Measurements from ENCODE around the gene LRRTM3.

The LRRTM3 gene

DNA sequence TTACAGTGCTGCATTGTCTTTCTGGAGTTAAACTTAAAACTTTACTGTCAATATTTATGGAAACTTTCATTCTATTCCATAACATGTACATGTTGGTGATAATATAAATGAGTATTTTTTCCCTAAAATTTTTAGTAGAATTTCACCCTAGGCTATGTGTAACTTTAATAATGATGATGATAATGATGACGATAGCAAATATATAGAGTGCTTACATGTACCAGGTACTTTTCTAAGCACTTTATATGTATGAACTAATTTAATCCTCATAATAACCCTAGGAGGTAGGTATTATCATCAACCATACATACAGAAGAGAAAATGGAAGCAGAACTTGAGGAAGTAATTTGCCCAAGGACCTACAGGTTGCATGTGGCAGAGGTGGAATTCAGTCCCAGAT, 85.6 kb downstream of the LRRTM3 start:
- Histone ChIP-seq H3K79me2 (ENCODE audit: insufficient read depth, low read depth) (no peaks in the 10 kb centered on the region), H3K4me3 (IDR thresholded peaks at IDR 0.05; ENCODE audit: insufficient read depth, low read depth, low read length) (no peak overlapping the region), H2AFZ (ENCODE audit: low read depth) (no peak overlapping the region), H3K36me3 (ENCODE audit: insufficient read depth) (no peaks in the 10 kb centered on the region), H3K27me3 (ENCODE audit: insufficient read depth, low read depth) (no peaks in the 10 kb centered on the region), H3K27ac (no peak overlapping the region), H3K9ac (no peak overlapping the region), H3K4me2 (no peak overlapping the region), H4K20me1 (ENCODE audit: insufficient read depth) (no peaks in the 10 kb centered on the region), H3K4me1 (ENCODE audit: low read depth, poor library complexity, severe bottlenecking) (no peaks in the 10 kb centered on the region)
- TF ChIP-seq, protein P1, sequence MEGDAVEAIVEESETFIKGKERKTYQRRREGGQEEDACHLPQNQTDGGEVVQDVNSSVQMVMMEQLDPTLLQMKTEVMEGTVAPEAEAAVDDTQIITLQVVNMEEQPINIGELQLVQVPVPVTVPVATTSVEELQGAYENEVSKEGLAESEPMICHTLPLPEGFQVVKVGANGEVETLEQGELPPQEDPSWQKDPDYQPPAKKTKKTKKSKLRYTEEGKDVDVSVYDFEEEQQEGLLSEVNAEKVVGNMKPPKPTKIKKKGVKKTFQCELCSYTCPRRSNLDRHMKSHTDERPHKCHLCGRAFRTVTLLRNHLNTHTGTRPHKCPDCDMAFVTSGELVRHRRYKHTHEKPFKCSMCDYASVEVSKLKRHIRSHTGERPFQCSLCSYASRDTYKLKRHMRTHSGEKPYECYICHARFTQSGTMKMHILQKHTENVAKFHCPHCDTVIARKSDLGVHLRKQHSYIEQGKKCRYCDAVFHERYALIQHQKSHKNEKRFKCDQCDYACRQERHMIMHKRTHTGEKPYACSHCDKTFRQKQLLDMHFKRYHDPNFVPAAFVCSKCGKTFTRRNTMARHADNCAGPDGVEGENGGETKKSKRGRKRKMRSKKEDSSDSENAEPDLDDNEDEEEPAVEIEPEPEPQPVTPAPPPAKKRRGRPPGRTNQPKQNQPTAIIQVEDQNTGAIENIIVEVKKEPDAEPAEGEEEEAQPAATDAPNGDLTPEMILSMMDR (conservative IDR thresholded peaks at IDR 0.05; ENCODE audit: low read depth, low read length), result no peak

DNA sequence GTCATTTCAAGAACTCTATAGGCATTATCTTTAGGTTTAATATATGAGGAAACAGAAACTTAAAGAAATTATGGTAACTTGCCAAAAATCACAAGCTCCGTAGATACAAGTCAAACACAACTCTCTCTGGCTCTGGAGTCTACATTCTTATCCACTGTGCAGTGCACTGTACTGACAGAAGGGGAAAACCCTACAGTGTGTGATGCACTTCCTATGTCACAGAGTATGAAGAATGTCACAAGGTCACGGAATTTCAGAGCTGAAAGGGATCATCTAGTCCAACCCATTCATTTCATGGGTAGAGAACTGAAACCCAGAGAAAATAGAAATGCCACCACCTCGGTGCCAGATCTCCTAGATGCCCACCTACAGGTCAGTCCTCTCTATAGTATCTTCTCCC, 86.1 kb downstream of the LRRTM3 start:
- no peaks in the 10 kb centered on the region for H4K20me1 ChIP-seq (ENCODE audit: insufficient read depth)
- no peak overlapping the region for H3K4me2 ChIP-seq
- H3K4me1 ChIP-seq (ENCODE audit: low read depth, poor library complexity, severe bottlenecking), result no peaks in the 10 kb centered on the region
- H3K79me2 ChIP-seq (ENCODE audit: insufficient read depth, low read depth), result no peaks in the 10 kb centered on the region
- H3K27ac ChIP-seq, result no peak overlapping the region
- H3K36me3 ChIP-seq (ENCODE audit: insufficient read depth), result no peaks in the 10 kb centered on the region
- no peak overlapping the region for H3K9ac ChIP-seq
- no peak overlapping the region for H2AFZ ChIP-seq (ENCODE audit: low read depth)
- TF ChIP-seq, protein P1 (conservative IDR thresholded peaks at IDR 0.05; ENCODE audit: low read depth, low read length), result no peak
- no peak overlapping the region for H3K4me3 ChIP-seq (IDR thresholded peaks at IDR 0.05; ENCODE audit: insufficient read depth, low read depth, low read length)
- H3K27me3 ChIP-seq (ENCODE audit: insufficient read depth, low read depth), result no peaks in the 10 kb centered on the region

DNA sequence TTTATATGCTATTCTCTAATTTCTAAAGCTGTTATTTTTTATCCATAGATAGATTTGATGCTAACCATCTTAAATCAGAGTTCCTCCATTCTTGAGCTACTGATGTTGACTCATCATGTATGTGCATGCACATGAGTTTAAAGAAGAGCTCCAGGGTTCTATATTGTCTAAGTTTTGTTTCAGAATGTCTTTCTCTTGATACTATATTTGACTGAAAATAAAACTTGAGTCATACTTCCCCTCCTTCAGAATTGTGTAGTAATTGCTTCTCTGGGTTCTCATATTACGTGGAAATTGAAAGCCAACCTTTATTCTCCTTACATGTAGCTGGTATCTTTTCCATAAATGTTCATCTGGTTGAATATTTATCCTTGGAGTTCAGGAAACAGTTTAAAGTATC, 89.4 kb downstream of the LRRTM3 start:
- Histone ChIP-seq H3K9ac (no peak overlapping the region), H3K36me3 (ENCODE audit: insufficient read depth) (no peaks in the 10 kb centered on the region), H3K4me2 (no peak overlapping the region), H3K79me2 (ENCODE audit: insufficient read depth, low read depth) (no peaks in the 10 kb centered on the region), H3K27ac (no peak overlapping the region), H3K27me3 (ENCODE audit: insufficient read depth, low read depth) (no peaks in the 10 kb centered on the region), H3K4me1 (ENCODE audit: low read depth, poor library complexity, severe bottlenecking) (no peaks in the 10 kb centered on the region), H4K20me1 (ENCODE audit: insufficient read depth) (no peaks in the 10 kb centered on the region), H3K4me3 (IDR thresholded peaks at IDR 0.05; ENCODE audit: insufficient read depth, low read depth, low read length) (no peak overlapping the region), H2AFZ (ENCODE audit: low read depth) (no peak overlapping the region)
- TF ChIP-seq, protein P1 (conservative IDR thresholded peaks at IDR 0.05; ENCODE audit: low read depth, low read length), result no peak

DNA sequence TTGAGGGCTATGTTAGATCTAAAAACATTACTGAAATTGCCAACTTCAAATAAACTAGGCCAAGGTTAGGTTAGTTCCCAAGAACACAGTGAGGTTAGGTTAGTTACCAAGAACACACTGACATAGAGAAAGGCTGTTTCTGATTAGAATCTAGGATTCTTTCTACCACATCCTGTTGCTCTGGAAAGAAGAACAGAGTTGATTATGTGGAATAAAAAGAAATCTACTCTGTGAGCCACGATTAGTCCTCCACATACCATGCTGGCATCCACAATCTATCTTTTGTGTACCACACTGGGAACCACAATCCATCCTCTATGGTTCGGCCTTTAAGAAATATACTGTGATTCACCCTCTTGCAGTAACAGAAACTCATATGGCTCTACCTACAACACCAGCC, 91.4 kb downstream of the LRRTM3 start:
- H3K4me2 ChIP-seq, result no peak overlapping the region
- H3K4me3 ChIP-seq (IDR thresholded peaks at IDR 0.05; ENCODE audit: insufficient read depth, low read depth, low read length), result no peak overlapping the region
- H3K36me3 ChIP-seq (ENCODE audit: insufficient read depth), result no peaks in the 10 kb centered on the region
- no peaks in the 10 kb centered on the region for H3K27me3 ChIP-seq (ENCODE audit: insufficient read depth, low read depth)
- H4K20me1 ChIP-seq (ENCODE audit: insufficient read depth), result no peaks in the 10 kb centered on the region
- TF ChIP-seq, protein P1 (conservative IDR thresholded peaks at IDR 0.05; ENCODE audit: low read depth, low read length), result no peak
- H3K27ac ChIP-seq, result no peak overlapping the region
- no peak overlapping the region for H2AFZ ChIP-seq (ENCODE audit: low read depth)
- H3K4me1 ChIP-seq (ENCODE audit: low read depth, poor library complexity, severe bottlenecking), result no peaks in the 10 kb centered on the region
- no peaks in the 10 kb centered on the region for H3K79me2 ChIP-seq (ENCODE audit: insufficient read depth, low read depth)
- no peak overlapping the region for H3K9ac ChIP-seq

DNA sequence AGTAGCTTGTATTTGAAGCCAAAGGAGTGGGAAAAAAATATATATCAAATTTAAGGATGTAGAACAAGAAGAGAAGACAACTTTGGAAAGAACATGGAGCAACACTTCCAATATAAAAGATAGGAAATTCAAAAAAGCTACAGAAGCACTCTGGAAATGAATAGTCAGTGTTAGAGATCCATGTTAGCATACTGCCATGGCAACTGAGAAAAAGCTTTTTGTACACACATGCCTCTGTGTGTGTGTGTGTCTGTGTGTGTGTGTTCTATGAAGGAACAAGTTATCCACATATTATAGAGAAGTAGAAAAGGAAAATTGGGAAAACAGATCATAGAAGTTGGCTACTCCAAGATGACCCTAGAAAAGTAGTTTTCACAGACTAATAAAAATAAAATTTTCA, 96.3 kb downstream of the LRRTM3 start:
- Histone ChIP-seq H2AFZ (ENCODE audit: low read depth) (no peak overlapping the region), H3K36me3 (ENCODE audit: insufficient read depth) (no peaks in the 10 kb centered on the region), H3K27ac (no peak overlapping the region), H3K4me3 (IDR thresholded peaks at IDR 0.05; ENCODE audit: insufficient read depth, low read depth, low read length) (no peak overlapping the region), H3K9ac (no peak overlapping the region), H3K27me3 (ENCODE audit: insufficient read depth, low read depth) (no peaks in the 10 kb centered on the region), H3K4me1 (ENCODE audit: low read depth, poor library complexity, severe bottlenecking) (no peaks in the 10 kb centered on the region), H3K4me2 (no peak overlapping the region), H3K79me2 (ENCODE audit: insufficient read depth, low read depth) (no peaks in the 10 kb centered on the region), H4K20me1 (ENCODE audit: insufficient read depth) (no peaks in the 10 kb centered on the region)
- TF ChIP-seq, protein P1 (conservative IDR thresholded peaks at IDR 0.05; ENCODE audit: low read depth, low read length), result no peak

Measured in KMS-11 (cell line).